GM19239 (cell line): ENCODE measurements around the gene SRSF10.
"Not testable (repeated sequence)": the region's sequence is repeated elsewhere in the genome, so short reads cannot be mapped to it uniquely, and the experiment has no call there.

Experiments
- DNase-seq: peaks from one replicate; pipeline ENCODE4 v3.0.0; 2011; ENCODE audit warnings: low spot score; ENCODE audit not compliant: insufficient read length
- FAIRE-seq: peaks from 2 replicates; lab custom pipeline; 2011; peaks lifted over from hg19 to GRCh38; lab: Jason Lieb, UNC

Gene SRSF10

GRCh38 chr1:23979881-23980727 lies at the start of gene SRSF10:
TSS of gene SRSF10 (minus strand) at chr1:23980327. CDS start at chr1:23980255, 72 bp downstream.
- peak; percentile 85 for DNase-seq
- peak; percentile 97 for FAIRE-seq

- FAIRE-seq (no peak), DNase-seq (no peak)
Measured at GRCh38 chr1:24027838-24028468, 47.8 kb upstream of the SRSF10 start.

DNA sequence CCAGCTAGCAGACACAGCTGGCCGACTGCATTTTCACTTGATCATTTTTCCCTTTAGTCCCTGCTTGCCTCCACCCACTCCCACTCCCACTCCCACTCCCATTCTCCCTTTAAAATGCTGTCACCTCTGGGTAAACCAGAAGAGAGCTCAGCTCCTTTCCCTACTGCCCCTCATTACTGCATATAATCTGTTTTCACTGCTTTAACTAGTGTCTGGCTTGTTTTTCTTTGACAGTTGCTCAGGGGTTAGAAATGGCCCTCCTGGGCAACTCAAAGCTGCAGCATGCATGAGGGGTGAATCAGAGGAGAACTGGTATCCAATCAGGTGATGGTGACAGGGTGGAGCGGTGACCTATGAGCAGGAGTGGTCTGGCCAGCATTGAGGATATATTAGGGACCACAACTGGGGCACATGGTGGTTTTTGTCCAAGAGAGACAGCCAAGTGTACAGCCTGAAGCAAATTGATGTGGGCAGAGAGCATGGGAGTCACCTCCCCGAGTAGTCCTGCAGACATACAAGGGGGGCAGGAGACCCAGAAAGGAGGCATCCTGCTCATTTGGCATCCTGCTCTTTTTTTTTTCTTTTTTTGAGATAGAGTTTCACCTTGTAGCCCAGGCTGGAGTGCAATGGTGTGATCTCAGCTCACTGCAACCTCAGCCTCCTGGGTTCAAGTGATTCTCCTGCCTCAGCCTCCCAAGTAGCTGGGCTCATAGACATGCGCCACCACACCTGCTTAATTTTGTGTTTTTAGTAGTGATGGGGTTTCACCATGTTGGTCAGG lies 42.6 kb upstream of the SRSF10 start:
- no peak for FAIRE-seq
- DNase-seq = no peak

- DNase-seq = no peak
- FAIRE-seq = no peak
Measured at GRCh38 chr1:24021403-24022266, 41.5 kb upstream of the SRSF10 start.

DNA sequence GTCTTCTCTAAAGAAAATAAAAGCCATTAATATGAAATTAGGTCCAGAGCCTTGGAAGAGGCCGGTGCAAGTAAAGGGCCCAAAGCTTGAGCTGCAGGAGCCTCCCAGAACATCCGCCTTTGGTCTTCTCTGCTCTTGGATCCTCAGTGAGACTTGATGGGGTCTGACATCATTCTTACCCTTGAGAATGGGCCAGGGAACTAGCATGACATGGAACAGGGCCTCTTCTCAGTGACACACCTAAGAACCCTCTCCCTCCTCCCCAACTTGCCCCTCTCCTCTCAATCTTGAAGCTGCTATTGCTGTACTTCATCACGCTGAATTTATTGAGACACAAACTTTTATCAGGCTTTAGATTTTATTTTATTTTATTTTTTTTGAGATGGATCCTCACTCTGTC lies 40.3 kb upstream of the SRSF10 start:
- DNase-seq (no peak), FAIRE-seq (no peak)

DNA sequence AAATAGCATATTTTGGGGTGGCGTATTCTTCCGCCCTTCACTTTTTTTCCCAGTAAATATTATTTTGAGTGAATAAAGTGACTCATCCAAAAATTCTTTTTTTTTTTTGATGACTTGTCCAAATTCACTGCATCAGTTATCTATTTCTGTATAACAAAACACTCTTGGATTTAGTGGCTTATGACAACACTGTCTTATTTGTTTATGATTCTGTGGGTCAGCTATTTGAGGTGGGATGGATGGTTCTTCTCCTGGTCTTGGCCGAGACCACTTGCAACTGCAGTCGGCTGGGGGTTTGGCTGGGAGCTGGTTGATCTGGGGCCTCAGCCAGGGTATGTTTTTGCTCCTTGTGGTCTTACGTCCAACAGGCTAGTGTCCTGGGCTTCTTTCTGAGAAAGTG lies 39.9 kb upstream of the SRSF10 start:
- DNase-seq (no peak), FAIRE-seq (no peak)

DNA sequence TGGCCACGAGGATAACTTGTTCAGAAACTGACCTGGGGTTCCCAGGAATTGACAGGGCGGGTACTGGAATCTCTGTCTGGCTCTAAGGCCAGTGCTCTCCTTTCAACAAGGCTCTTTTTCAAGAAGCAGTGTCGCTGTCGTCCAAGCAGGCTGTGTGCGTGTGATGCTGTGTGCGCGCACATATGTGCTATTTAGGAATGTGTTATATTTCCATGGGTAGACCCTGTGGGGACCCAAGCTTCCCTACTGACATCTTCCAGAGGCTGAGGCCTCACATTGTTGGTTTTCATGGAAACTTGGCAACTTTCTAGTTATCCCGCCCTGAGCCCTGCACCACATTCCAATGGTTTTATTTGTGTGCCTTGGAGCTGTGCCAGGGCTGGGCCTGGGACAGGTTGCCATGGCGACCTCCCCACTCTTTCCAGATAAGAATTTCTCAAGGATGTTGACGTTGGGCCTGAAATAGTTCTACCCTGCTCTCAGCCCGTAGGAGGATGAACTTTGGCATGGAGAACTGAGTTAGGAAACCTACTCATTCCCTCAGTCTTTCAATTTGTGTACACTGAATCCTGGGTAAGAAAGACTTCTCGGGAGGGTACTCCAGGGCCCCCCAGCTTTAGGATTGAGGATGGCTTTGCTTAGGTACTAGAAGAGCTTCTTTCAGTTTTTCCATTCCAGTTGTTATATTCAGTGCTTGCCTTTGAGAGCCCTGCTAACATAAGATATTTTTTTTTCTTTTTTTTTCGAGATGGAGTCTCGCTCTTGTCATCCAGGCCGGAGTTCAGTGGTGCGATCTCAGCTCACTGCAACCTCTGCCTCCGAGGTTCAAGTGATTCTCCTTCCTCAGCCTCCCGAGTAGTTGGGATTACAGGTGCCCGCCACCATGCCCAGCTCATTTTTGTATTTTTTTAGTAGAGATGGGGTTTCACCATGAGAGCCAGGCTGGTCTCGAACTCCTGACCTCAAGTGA lies 38.8 kb upstream of the SRSF10 start:
- FAIRE-seq = no peak
- no peak for DNase-seq

DNA sequence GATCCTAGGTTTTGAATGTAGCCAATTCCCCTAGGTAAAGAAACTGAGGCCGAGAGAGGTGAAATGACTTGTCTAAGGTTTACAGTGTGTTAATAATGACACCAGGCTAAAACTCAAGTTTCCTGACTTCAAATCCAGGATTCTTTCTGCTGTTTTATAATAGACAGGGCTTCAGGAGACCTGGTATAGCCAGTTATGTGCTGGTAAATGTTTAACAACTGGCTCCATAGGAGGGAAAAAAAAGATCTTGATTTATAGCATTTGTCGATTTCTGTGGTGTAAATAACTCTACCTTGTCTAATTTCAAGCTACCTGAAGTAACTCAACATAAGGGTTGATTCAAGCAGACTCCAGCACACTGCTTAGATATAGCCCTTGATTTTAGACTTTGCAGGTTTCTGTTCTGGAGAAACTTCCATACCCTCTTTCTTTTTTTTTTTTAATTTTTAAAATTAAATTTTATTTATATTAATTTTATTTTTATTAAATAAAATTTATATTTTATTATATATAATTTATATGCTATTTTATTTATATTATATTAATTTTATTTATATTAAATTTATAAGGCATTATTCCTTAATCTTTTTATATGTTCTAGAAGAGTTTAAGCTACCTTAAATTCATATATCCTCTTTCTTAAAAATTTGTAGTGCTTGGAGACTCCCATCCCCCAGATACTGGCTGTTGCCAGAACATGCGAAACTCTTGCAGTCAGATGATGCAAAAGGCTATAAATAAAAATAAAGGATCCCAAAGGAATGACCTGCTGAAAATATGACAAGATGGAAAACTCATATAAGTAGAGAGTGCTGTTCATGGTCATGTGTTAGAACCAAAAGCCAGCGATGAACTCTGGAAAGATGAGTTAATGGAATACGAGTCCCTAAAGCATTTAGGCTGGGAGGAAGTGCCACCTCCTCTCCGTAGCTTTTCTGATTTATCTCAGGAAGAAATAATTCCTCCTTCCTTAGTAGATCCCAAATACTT lies 35.4 kb upstream of the SRSF10 start:
- DNase-seq = no peak

DNA sequence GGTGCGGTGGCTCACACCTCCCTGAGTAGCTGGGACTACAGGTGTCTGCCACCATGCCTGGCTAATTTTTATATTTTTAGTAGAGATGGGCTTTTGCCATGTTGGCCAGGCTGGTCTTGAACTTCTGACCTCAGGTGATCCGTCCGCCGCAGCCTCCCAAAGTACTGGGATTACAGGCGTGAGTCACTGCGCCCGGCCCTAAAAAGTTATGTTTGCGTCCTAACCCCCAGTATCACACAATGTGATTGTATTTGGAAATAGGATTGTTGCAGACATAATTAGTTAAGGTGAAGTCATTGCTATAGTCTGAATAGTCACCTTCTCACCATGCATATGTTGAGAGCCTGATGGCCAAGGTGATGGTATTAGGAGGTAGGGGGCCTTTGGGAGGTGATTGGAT lies 32.8 kb upstream of the SRSF10 start:
- FAIRE-seq = not testable (repeated sequence)

More for the DNA sequence above, 35.4 kb upstream of the SRSF10 start:
- no peak for FAIRE-seq

GRCh38 chr1:24010650-24011049 lies 30.5 kb upstream of the SRSF10 start:
- no peak for DNase-seq
- FAIRE-seq = no peak

More for the DNA sequence above, 32.8 kb upstream of the SRSF10 start:
- not testable (repeated sequence) for DNase-seq

- DNase-seq (no peak), FAIRE-seq (no peak)
Measured at GRCh38 chr1:24009406-24009805, 29.3 kb upstream of the SRSF10 start.

- not testable (repeated sequence) for FAIRE-seq, DNase-seq
Measured at GRCh38 chr1:24008574-24009184, 28.6 kb upstream of the SRSF10 start.

DNA sequence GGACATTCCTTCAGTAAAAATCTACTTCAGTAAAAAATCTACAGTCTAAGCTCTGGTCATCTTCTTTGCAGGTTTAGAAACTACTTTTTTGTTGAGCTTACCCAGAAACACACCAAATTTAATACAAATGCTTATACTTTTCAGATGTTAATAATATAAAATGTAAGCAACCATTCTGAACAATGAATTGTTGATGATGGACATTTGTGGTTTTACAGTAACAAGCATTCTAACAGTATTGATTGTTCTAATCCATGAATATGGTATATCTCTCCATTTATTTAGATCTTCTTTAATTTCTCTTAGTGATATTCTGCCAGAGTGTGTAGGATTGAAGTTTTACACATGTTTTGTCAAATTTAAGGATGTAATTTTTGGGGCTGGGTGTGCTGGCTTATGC lies 27.0 kb upstream of the SRSF10 start:
- DNase-seq (no peak), FAIRE-seq (no peak)

GRCh38 chr1:24005163-24005562 lies 25.0 kb upstream of the SRSF10 start:
- DNase-seq = no peak
- FAIRE-seq = no peak

- FAIRE-seq = no peak
- DNase-seq = no peak
Measured at GRCh38 chr1:24004132-24004531, 24.0 kb upstream of the SRSF10 start.

DNA sequence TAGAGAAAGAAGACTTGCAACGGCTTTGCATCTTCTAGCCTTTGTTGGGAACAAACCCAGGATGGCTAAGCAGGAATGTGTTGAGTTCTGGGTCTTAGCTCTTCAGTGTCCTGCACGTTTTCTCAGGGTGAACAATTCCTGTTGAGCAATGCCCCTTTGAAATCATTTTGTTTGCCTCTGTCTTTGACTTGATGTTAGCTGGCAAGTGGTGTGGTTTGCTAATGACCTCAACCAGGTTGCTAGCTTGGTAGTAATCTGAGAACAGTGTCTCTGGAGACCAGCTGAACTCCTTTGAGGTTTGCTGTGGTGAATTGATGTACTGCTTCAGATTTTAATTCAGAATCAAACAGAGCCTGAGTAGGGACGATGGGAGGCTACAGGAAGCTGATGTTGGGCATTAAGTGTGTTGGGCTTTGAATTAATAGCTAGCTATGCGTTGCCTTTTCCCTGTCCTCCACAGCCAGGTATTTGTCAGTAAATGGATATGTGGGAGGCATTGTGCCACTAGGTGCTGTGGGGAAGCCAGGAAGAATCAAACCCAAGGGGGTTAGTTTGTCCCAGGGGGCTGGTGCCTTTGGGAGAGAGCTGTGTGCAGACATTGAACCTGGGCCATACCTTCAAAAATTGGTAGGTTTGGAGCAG lies 23.3 kb upstream of the SRSF10 start:
- FAIRE-seq (no peak), DNase-seq (no peak)

GRCh38 chr1:24002695-24003094 lies 22.6 kb upstream of the SRSF10 start:
- FAIRE-seq = no peak
- DNase-seq = no peak
